NCI-H1417 treated with DMSO at 0.1 percent for 48 hours (cell line): Measurements from ENCODE around the gene GP1BA.

Source experiments
- DNase-seq: peaks from one replicate; lab custom pipeline; 2025; lab: John Stamatoyannopoulos, UW

Gene GP1BA

DNA sequence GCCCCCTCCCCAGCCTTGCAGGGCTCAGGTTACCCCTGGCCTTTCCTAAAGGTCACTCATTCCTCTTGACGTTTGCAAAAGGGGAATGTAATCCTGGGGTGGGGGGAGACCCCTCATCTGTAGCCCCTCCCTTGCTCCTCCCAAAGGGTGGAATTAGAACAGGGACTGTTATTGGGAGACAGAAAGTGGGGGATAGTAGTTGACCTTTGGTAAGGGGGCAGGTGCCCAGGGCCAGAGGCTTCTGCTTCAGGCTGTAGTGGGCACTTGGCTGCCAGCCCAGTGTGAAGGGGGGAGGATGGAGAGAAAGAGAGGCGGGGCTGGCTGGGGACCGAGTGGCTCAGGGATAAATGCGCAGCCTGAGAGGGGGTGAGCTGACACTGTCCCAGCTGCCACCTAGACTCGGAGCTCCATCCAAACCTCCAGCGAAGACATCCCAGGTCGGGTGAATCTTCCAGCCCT lies 18.7 kb downstream of the GP1BA start, which contains the start of gene ENO3:
ENO3 (plus strand) TSS at position 374 of the 459 bp plus-strand sequence. CDS start 711 bp downstream, outside the sequence.
- DNase-seq: no peak

GRCh38 chr17:4951486-4951885 lies 19.4 kb downstream of the GP1BA start:
- no peak for DNase-seq

- DNase-seq: no peak
Observed at GRCh38 chr17:4953451-4953961, 21.4 kb downstream of the GP1BA start.

DNA sequence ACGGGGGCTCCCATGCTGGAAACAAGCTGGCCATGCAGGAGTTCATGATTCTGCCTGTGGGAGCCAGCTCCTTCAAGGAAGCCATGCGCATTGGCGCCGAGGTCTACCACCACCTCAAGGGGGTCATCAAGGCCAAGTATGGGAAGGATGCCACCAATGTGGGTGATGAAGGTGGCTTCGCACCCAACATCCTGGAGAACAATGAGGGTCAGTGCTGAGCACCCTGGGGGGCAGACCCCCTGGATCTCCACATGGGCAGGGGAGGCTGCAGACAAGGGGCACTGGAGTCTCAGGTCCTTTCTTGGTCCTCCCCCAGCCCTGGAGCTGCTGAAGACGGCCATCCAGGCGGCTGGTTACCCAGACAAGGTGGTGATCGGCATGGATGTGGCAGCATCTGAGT lies 23.0 kb downstream of the GP1BA start:
- DNase-seq: no peak

DNA sequence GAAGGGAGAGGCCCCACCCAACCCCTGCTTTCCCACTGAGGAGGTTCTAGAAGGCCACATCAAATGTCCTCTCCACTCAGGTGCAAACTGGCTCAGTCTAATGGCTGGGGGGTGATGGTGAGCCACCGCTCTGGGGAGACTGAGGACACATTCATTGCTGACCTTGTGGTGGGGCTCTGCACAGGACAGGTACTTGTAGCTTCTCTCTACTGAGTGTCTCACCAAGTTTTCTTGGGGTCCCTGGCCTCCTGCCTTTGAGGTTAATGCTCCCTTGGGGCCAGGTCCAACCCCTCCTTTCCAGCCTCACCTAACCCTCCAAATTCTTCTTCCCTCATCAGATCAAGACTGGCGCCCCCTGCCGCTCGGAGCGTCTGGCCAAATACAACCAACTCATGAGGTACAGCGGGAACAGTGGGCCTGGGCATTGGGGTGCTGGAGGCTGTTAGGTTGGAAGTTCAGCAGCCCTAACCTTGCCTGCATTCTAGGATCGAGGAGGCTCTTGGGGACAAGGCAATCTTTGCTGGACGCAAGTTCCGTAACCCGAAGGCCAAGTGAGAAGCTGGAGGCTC lies 24.5 kb downstream of the GP1BA start:
- DNase-seq: no peak

DNA sequence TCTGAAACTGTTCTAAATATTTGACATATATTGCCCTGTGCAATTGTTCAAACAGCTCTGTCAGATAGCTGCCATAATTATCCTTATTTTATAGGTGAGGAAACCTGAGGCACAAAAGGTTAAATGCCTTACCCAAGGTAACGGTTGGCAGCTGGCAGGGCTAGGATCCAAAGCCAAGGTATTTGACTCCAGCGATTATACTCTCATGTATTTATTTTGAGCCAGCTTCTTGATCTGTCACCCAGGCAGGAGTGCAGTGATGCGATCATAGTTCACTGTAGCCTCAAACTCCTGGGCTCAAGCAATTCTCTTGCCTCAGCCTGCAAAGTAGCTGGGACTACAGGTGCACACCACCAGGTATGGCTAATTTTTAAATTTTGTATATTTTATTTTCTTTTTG lies 26.0 kb downstream of the GP1BA start:
- no peak for DNase-seq

- no peak for DNase-seq
Observed at GRCh38 chr17:4959261-4959965, 27.3 kb downstream of the GP1BA start.

DNA sequence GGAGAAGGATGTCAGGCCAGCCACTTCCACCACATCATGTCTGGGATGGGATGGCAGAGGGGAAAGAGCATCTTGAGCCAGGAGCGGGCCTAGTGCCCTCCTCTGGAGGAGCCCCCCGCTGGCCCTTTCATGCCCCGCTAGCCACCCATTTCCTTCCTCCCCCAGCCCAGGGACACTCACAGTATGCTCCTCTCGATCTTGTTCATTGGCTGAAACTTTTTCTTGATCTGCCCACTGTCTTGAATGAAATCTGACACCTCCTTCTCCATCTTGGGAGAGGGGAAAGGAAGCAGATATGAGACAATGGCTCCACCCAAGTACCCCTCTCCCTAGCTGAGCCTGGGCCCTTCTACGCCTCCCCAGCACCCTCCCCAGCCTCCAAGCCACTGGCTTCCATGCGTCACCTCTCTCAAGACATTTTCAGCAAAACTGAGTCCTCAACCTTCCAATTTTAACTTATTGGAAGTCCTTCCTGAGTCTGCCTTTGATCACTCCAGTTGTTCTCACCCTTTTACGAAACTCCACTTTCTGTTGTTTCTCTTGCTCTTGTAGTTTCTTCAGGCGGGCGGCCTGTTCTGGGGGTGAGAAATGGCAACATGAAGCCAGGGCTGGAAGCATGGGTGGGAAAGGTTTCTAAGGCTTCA lies 28.3 kb downstream of the GP1BA start:
- no peak for DNase-seq

DNA sequence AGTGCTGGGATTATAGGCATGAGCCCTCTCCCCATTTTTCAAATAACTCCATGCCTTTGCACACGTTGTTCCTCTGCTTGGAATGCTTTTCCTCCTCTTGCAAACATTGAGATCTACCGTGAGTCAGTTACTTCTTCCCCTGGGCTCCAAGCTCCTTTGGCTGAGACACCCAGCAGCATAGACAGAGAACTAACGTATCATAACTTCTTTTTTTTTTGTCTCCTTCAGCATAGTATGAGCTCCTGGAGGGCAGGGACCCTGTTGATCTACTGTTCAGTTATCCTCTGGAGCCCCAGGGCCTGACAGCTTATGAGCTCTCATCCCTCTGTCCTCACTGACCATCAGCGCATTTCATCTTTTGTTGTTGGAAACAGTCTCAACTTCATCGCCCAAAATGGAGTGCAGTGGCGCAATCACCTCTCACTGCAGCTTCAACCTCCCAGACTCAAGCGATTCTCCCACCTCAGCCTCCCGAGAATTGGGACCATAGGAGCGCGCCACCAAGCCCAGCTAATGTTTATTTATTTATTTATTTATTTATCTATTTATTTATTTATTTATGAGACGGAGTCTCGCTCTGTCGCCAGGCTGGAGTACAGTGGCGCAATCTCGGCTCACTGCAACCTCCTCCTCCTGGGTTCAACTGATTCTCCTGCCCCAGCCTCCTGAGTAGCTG lies 33.4 kb downstream of the GP1BA start:
- no peak for DNase-seq

DNA sequence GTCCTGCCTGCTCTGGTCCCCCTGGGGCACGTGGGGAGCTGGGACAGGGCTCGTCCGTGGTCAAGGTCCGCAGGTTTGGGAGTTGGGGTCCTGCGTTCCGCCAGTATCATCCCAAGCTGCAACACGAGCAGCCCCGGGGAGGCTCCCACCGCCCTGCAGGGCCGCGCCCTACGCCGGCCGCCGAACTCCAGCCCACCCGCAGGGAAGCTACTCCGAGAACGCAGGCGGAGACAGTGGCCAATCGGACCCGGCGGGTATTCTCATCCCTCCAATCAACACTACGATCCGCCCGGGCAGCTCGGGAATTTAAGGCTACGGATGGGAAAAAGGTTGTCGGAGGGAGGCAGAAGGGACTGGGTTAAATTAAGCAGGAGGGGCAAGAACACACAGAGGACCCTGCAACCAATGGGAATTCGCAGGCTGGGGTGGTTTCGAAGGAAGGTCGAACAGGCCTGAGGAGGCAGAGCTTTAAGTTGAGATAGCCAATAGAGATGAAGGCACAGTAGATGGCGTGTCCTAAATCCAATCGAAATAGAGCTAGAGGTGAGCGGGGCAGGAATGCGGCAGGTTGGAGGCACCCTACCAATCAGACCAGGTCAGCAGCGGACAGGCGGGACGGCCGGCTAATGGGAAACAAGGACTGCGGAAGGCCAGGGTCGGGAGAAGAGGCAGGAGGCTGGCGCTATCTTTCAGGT lies 34.9 kb downstream of the GP1BA start:
- DNase-seq: peak; percentile 96

GRCh38 chr17:4967539-4968485 lies 35.7 kb downstream of the GP1BA start, which contains the start of gene SPAG7:
Gene SPAG7 (minus strand): TSS chr17:4967817. CDS start chr17:4967804, 13 bp downstream.
- peak; percentile 65 for DNase-seq

- no peak for DNase-seq
Observed at GRCh38 chr17:4968486-4969046, 36.5 kb downstream of the GP1BA start.

DNA sequence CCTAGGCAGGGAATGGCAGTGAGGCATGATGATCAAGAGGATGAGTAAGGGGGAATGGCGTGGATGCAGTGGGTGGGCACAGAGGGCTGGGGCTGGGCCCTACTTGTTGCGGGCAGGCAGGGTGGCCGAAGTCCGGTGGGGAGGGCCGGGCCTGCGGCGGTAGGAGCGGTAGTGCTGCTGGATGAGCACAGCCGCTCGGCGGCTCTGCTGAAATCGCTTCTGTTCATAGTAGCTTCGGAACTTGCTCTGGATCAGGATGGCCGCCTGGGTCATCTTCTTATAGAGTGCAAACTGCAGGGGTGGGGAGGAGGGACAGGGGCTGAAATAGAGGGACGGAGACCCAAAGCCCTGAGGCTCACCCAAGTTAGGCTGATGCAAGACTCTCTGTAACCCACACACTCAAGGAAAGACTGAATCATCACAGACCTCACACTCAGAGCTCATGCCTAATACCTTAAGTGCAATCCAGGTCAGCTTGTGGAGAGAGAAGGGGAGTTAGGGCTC lies 37.0 kb downstream of the GP1BA start:
- DNase-seq: no peak

- no peak for DNase-seq
Observed at GRCh38 chr17:4969551-4970173, 37.6 kb downstream of the GP1BA start.

DNA sequence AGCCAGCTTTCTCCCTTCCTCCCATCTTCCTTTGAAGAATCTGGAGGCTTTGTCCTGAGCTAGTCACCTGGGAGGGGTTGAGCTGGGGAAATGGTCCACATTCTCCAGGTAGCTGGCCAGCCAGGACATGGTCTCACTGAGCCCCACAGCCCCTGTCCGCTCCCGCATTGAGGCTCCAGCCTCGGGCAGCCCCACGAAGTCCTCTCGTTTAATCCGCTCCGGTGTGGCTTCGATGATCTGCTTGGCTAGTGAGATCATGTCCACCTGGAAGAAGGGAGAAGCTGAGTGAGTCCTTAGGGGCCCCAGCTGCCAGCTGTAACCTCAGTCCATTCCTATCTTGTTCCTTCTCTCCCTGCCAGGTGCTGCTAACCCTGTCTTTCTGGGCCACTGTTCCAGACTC lies 38.2 kb downstream of the GP1BA start:
- DNase-seq: no peak

DNA sequence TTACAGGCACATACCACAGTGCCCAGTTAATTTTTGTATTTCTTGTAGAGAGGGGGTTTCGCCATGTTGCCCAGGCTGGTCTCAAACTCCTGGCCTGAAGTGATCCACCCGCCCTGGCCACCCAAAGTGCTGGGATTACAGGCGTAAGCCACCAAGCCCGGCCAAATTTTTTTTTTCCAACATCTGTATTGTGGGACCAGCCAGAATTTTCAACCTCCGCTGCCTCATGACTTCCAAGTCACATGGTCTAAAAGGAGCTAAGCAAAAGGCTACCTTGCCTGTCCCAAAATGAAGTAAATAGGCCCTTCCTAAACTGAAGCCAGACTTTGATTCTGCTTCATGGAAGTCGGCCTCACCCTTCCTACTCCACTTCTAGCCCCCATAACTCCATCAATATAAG lies 39.7 kb downstream of the GP1BA start:
- no peak for DNase-seq

DNA sequence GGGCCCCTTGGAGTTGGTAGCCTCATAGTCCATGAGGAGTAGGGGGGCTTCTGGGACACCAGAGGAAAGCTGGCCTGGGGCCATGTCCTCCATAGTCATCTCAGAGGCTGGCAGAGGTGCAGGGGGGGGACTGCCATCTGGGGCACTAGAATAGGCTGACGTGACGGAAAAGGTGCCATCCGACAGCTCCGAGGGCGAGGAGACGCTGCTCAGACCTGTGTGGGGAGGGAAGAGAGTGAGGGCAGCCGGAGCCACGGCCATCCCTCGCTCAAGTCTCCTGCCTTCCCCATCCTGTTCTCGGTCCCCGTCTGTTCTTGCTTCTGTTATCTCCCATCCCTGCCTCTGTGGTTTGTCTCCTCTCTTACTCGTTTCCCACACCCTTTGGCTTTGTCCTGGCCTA lies 40.2 kb downstream of the GP1BA start:
- no peak for DNase-seq

- DNase-seq: no peak
Observed at GRCh38 chr17:4972752-4973151, 40.7 kb downstream of the GP1BA start.

DNA sequence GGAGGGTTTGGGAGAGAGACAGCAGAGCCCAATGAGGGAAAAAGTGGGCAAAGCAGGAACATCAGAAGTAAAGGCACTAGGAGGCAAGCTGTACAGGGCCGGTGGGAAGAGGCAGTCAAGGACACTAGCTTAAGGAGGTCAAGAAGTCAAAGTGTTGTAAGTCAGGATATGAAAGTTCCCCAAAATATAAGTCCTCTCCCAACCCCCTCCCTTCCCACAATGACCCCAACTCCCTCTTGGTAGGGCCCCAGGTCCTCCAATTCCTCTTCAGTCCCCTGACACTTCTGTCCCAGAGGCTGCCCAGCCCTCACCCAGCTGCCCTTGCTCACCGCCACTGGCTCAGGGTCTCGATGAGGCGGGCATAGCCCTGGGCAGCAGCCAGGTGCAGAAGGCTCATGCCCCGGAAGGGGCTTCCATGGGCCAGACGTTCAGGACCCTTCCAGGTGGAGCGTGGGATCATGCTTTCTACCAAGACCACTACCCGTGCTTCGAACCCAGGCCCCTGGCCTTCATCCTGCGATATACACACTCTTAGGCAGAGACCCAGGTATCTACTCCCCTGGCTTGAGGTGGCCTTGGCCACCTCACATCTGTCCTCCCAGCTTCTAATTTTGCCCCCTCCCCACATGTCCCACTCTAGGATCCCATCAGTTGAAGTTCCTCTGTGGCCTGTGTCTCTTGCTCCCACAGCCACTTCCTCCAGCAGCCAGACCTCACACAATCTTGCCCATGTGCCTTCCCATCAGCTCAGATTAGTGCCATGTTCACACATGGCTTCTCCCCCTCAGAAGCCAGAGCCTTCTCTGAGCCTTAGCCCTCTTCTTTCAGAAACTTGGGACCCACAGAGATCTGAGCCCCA lies 41.4 kb downstream of the GP1BA start:
- no peak for DNase-seq
